Body of pancreas (tissue), 4 donors: ENCODE measurements around the gene SRSF9. TPM values are rescaled to one million over a fixed set of nuclear protein-coding genes. Genes with fewer than 3 reads are reported as not detected.

ENCODE experiments used
- ATAC-seq: fragments of 150-250 bp; one replicate; pipeline ENCODE4 v1.9.1; 2016
- DNase-seq, 4 donors: peaks; one replicate each; pipeline ENCODE4 v3.0.0-alpha.2; 2019
- H3K27ac ChIP-seq, 4 donors: fragments of 200-600 bp; sonication (generic); 1 replicate in 3 of 4; 2 replicates in 1 of 4; pipeline versions ENCODE4 v1.5.1 to v1.6.1; 2016 to 2019; ENCODE audit warnings: mild to moderate bottlenecking in 1 of 4, mixed read lengths in 1 of 4, moderate library complexity in 1 of 4
- H3K27me3 ChIP-seq, 2 donors: fragments of 200-600 bp; sonication (generic); one replicate each; pipeline ENCODE4 v1.6.0; 2016; ENCODE audit warnings: mild to moderate bottlenecking in 1 of 2
- H3K36me3 ChIP-seq, 2 donors: fragments of 200-600 bp; sonication (generic); replicated peaks in 1 of 2; 2 replicates each; pipeline ENCODE4 v1.5.1; 2016; ENCODE audit warnings: low read depth in 2 of 2; ENCODE audit not compliant: insufficient read depth in 1 of 2
- H3K4me1 ChIP-seq: fragments of 200-600 bp; sonication (generic); one replicate; pipeline ENCODE4 v1.6.0; 2016
- H3K4me3 ChIP-seq, 2 donors: fragments of 200-600 bp; sonication (generic); 1 replicate in 1 of 2; 2 replicates in 1 of 2; pipeline ENCODE4 v1.5.1; 2016 to 2019
- H3K9me3 ChIP-seq, 3 donors: fragments of 200-600 bp; sonication (generic); 1 replicate in 2 of 3; 2 replicates in 1 of 3; pipeline ENCODE4 v1.5.1; 2016
- POLR2A ChIP-seq, 3 donors: fragments of 450-650 bp; IDR thresholded peaks; one replicate each; pipeline ENCODE4 v1.6.1; 2016; ENCODE audit warnings: antibody characterized with exemption in 3 of 3, mild to moderate bottlenecking in 2 of 3
- WGBS, 2 donors: methylation state at CpG; one replicate each; pipeline ENCODE4 v1.1.5; 2017; 5-methylcytosine and 5-hydroxymethylcytosine counted together
- intact Hi-C: fragments of 100-400 bp; cut with DNase I; formaldehyde crosslinking; loops from one replicate; pipeline ENCODE4 v1.15.1; 2023
- total RNA-seq, 2 donors: library from RNA; depleted of rRNA; stranded (reverse); fragments of >200 nt; gene quantifications; one replicate each; pipeline ENCODE4 v1.1.0, GENCODE V29; 2016
- TF ChIP-seq, protein P1 (sequence below), 7 experiments: fragments of 450-650 bp in 4 of 7; fragments of 200-600 bp in 3 of 7; sonication (generic) in 3 of 7; IDR thresholded peaks; one replicate each; pipeline ENCODE4 v1.5.1; 2016 to 2019; ENCODE audit warnings: antibody characterized with exemption in 7 of 7

Gene SRSF9
- total RNA-seq, 2 donors from 2014 or later = 86.0 to 93.9 TPM

DNA sequence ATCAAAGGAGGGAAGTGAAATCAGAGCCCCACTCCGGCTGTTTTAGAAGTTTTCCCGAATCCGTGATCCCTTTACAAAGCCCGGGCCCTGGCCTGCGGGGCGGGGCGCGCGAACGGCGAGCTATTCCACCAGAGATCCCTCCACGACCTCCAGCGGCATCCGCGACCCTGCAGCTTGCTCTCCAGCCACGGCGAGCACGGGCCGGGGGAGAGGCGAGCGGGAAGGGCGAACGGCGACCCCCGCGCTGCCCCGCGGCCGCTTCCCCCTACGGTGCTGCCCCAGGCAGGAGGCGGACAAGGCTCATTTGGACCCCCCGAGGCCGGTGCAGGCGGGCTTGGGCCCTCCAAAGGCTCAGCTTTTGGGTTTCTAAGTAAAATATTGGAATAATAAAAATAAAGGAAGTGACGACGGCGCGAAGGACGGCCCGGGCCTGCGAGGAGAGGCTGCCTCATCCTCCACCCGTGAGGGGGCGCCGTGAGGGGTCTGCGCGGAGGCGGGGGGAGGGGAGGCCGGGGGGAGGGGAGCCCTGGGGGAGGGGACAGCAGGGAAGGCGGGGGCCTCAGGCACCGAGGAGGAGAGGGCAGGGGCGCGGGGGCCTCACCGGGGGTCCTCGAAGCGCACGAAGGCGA lies 613 bp downstream of the SRSF9 start:
- Histone ChIP-seq H3K4me1 (peaks cover 37% of the 10 kb centered on the region), H3K36me3 (peaks cover 3 to 8% of the 10 kb centered on the region in 2 donors), H3K27me3 (no peaks in the 10 kb centered on the region), H3K27ac (peak overlapping the region; percentile 81 to 95 (median 88)), H3K4me3 (peak overlapping the region; percentile 90 to 93), H3K9me3 (no peaks in the 10 kb centered on the region)
- ATAC-seq (peak; percentile 9), DNase-seq (peak; percentile 8 to 53 (median 31))
- 0% methylated on average over 14 to 46 of the region's 57 CpGs for WGBS, 2 donors
- intact Hi-C loops = no loop called here
- TF ChIP-seq, protein P1, sequence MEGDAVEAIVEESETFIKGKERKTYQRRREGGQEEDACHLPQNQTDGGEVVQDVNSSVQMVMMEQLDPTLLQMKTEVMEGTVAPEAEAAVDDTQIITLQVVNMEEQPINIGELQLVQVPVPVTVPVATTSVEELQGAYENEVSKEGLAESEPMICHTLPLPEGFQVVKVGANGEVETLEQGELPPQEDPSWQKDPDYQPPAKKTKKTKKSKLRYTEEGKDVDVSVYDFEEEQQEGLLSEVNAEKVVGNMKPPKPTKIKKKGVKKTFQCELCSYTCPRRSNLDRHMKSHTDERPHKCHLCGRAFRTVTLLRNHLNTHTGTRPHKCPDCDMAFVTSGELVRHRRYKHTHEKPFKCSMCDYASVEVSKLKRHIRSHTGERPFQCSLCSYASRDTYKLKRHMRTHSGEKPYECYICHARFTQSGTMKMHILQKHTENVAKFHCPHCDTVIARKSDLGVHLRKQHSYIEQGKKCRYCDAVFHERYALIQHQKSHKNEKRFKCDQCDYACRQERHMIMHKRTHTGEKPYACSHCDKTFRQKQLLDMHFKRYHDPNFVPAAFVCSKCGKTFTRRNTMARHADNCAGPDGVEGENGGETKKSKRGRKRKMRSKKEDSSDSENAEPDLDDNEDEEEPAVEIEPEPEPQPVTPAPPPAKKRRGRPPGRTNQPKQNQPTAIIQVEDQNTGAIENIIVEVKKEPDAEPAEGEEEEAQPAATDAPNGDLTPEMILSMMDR (IDR thresholded peaks at IDR 0.05) = no peak
- no peak for TF ChIP-seq POLR2A (IDR thresholded peaks at IDR 0.05)

DNA sequence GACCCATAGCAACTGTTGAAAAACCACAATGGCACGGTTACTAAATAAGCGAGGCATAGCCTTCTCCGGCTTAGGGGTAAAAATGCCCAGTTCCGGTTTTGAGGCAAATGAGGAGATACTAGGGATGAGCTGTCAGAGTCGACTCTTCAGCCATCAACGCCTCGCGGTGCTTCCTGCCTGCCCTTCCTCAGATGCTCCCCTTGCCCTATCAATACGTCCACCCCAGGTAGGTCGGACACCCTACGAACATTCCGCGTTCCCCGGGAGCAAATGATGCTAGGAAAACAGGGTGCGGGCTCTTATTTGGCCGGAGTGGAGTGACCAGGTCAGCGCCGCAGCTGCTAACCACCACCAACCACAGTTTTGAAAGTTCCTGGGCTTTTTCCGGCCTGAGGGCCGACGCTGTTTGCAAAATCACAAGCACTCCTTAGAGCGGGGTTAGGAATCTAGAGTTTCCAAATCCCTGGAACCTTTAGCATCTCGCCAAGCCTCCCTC lies 1.2 kb downstream of the SRSF9 start:
- Histone ChIP-seq H3K4me1 (peaks cover 37% of the 10 kb centered on the region), H3K27ac (peak overlapping the region; percentile 81 to 95 (median 88)), H3K27me3 (no peaks in the 10 kb centered on the region), H3K9me3 (no peaks in the 10 kb centered on the region), H3K4me3 (peak overlapping the region; percentile 90 to 93), H3K36me3 (peaks cover 9 to 14% of the 10 kb centered on the region in 2 donors)
- peak; percentile 35 to 57 (median 47) for DNase-seq
- ATAC-seq = peak; percentile 2
- intact Hi-C loops = no loop called here
- WGBS, 2 donors = 1 to 2% methylated on average over 23 of the region's 23 CpGs
- TF ChIP-seq POLR2A (IDR thresholded peaks at IDR 0.05) = no peak
- TF ChIP-seq, protein P1 (IDR thresholded peaks at IDR 0.05) = no peak

DNA sequence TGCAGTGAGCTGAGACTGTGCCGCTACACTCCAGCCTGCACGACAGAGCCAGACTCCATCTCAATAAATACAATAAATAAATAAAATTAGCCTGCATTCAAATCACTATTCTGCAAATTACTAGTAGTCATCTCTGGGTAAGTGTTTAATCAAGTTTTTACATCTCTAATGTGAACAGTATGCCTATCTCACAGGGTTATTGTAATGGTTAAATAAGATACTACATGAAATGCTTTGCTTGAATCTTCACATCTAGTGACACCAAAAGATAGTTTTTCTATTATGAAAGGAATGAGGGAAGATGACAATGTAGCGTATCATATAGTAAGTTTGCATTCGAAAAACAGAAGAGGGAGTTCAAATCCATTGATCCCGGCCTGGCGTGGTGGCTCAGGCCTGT lies 2.1 kb downstream of the SRSF9 start:
- Histone ChIP-seq H3K36me3 (peaks cover 9 to 19% of the 10 kb centered on the region in 2 donors), H3K27me3 (no peaks in the 10 kb centered on the region), H3K27ac (peak overlapping the region in 3 of 4 donors; percentile 19 to 55 (median 46)), H3K4me3 (no peak overlapping the region), H3K9me3 (no peaks in the 10 kb centered on the region), H3K4me1 (peaks cover 37% of the 10 kb centered on the region)
- no peak for ATAC-seq
- no peak for DNase-seq
- TF ChIP-seq, protein P1 (IDR thresholded peaks at IDR 0.05) = no peak
- no peak for TF ChIP-seq POLR2A (IDR thresholded peaks at IDR 0.05)
- intact Hi-C loops = no loop called here
- WGBS, 2 donors = 82 to 83% methylated on average over 6 of the region's 6 CpGs

DNA sequence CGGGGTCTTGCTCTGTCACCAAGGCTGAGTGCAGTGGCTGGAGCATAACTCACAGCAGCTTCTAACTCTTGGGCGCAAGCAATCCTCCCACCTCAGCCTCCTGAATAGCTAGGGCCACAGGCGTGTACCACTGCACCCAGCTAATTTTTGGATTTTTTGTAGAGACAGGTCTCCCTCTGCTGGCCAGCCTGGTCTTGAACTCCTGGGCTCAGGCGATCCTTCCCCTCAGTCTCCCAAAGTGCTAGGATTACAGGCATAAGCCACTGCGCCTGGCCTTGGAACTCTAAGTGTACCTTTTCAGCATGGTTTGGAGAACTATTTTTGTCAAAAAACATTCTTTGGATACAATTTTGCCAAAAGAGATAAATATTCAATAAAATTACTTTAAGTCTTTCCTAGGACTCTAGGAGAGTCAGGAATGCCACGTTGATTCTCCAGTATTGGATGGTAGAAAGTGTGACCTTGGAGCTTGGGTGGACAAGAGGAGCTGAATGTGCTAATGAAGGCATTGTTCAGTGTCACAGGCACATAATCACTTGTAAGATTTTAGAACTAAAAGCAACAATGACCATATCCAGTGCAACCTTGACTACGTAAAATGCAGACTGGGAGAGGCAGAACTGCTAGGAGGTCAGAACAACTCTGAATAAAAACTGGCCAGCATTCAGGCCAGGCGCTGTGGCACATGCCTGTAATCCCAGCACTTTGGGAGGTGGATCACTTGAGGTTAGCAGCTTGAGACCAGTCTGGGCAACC lies 2.8 kb downstream of the SRSF9 start:
- H3K27ac ChIP-seq = peak overlapping the region in 3 of 4 donors; percentile 19 to 55 (median 46)
- no peaks in the 10 kb centered on the region for H3K27me3 ChIP-seq
- H3K9me3 ChIP-seq = no peaks in the 10 kb centered on the region
- peaks cover 37% of the 10 kb centered on the region for H3K4me1 ChIP-seq
- TF ChIP-seq, protein P1 (IDR thresholded peaks at IDR 0.05) = peak; percentile 33 to 75 (median 68)
- no peak for TF ChIP-seq POLR2A (IDR thresholded peaks at IDR 0.05)
- H3K4me3 ChIP-seq = no peak overlapping the region
- intact Hi-C loops = no loop called here
- ATAC-seq (peak; percentile 41), DNase-seq (peak; percentile 64 to 76 (median 72))
- peaks cover 9 to 22% of the 10 kb centered on the region in 2 donors for H3K36me3 ChIP-seq
- WGBS, 2 donors = 24 to 26% methylated on average over 8 of the region's 8 CpGs
